OCI-LY3 (cell line): Measurements from ENCODE around the gene MACROD2.

Source experiments
- CTCF ChIP-seq: fragments of 200-600, 300-600 bp; sonication (generic); IDR thresholded peaks from 2 replicates; pipeline ENCODE4 v1.5.1; 2014; ENCODE audit warnings: antibody characterized with exemption, low read length, low read depth
- EZH2phosphoT487 ChIP-seq: fragments of 200-600 bp; shearing (Covaris generic); IDR thresholded peaks from 2 replicates; pipeline ENCODE4 v1.6.1; 2018; ENCODE audit warnings: antibody characterized with exemption, mixed run types, low read depth

GRCh38 chr20:14724036-14724435, 728.7 kb downstream of the MACROD2 start:
- TF ChIP-seq CTCF (no peak), EZH2phosphoT487 (no peak)
